ENCODE measurements around the gene ZNF616.

- TF ChIP-seq CTCF (IDR thresholded peaks at IDR 0.05 in 2 of 3, conservative IDR thresholded peaks at IDR 0.05 in 1 of 3; ENCODE audit: borderline replicate concordance in 1 of 3, insufficient read depth in 1 of 3, low read depth in 2 of 3, low read length in 2 of 3) (no peak), POLR2AphosphoS5 (IDR thresholded peaks at IDR 0.05; ENCODE audit: low read depth, low read length) (no peak), CEBPB (IDR thresholded peaks at IDR 0.05; ENCODE audit: low read depth) (no peak), POLR2A (IDR thresholded peaks at IDR 0.05; ENCODE audit: borderline replicate concordance, extremely low read depth, insufficient read depth, insufficient read length) (no peak), SRF (IDR thresholded peaks at IDR 0.05; ENCODE audit: low read depth) (no peak)
These were observed 69.2 kb downstream of the ZNF616 start for GRCh38 chr19:52070496-52070895.

Data from HCT116 (cell line).